GM12878 (cell line): ENCODE results near the gene TCEANC2.

Experiments used
- NR2C1 ChIP-seq: fragments of 450-650 bp; IDR thresholded peaks from 2 replicates; pipeline ENCODE4 v1.6.1; 2017; ENCODE audit warnings: antibody characterized with exemption, mild to moderate bottlenecking, moderate library complexity
- ZNF384 ChIP-seq: IDR thresholded peaks from 2 replicates; pipeline ENCODE4 v1.6.1; 2012; ENCODE audit warnings: low read depth, mild to moderate bottlenecking, low read length, improper control_type of control experiment, borderline replicate concordance

- no peak for TF ChIP-seq NR2C1
- TF ChIP-seq ZNF384: no peak
These were observed 72.1 kb downstream of the TCEANC2 start for GRCh38 chr1:54125386-54126070.
